CD4-positive, alpha-beta T cell treated with Interleukin-21 for 1 hour (primary cell): ENCODE measurements around the gene NXN.
A peak's percentile ranks its signal among the peaks of the same experiment; 100 is the strongest.
"Not testable (repeated sequence)": the region's sequence is repeated elsewhere in the genome, so short reads cannot be mapped to it uniquely, and the experiment has no call there.

Experiments
- DNase-seq: peaks from one replicate; pipeline ENCODE4 v3.0.0-alpha.2; 2020

Gene NXN

GRCh38 chr17:791829-792228 is 187.7 kb downstream of the NXN start:
- DNase-seq: no peak

DNA sequence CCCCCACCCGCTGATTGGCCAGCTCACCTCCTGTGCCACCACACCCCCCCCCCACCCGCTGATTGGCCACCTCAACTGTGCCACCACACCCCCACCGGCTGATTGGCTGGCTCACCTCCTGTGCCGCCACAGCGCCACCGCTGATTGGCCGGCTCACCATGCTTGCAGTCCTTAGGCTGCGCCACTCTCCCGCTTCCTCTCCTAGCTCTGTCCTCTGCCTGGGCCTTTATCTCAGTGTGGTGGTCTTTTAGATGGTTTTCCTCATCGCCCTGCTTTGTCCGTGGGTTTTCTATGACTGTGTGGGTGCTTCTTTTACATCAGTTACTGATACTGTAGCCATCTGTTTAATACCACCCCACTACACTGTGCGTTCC is 188.7 kb downstream of the NXN start:
- not testable (repeated sequence) for DNase-seq

DNA sequence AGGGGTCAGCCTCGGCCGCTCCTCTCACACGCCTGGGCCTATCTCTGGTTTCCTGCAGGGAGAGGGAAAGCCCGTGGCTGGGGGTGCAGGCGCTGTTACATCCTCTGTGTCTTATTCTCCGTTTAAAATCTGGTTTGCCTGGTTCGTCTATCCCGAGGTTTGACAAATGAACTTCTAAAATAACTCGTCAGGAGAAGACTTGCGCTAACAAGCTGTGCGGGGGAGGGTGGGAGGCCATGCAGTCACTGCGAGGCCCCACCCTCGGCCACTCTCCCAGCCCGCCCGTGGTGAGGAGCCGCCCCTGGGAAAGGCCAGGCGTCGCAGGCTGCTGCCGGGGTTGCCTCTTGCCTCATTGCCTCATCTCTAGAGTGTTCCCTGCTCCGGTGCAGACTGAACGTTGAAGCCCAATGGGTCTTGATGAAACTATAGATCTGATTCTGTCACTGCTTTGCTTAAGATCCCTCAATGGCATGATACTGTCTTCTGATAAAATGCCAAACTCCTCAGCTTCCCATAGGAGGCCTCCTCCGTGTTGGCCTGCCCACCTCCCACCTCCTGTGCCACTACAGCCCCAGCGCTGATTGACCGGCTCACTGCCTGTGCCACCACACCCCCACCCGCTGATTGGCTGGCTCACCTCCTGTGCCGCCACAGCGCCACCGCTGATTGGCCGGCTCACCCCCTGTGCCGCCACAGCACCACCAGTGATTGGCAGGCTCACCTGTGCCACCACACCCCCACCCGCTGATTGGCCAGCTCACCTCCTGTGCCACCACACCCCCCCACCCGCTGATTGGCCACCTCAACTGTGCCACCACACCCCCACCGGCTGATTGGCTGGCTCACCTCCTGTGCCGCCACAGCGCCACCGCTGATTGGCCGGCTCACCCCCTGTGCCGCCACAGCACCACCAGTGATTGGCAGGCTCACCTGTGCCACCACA is 189.4 kb downstream of the NXN start:
- not testable (repeated sequence) for DNase-seq

- DNase-seq: no peak
Observed at GRCh38 chr17:789160-789840, 190.3 kb downstream of the NXN start.

- DNase-seq: no peak
Observed at GRCh38 chr17:788551-788950, 191.0 kb downstream of the NXN start.

DNA sequence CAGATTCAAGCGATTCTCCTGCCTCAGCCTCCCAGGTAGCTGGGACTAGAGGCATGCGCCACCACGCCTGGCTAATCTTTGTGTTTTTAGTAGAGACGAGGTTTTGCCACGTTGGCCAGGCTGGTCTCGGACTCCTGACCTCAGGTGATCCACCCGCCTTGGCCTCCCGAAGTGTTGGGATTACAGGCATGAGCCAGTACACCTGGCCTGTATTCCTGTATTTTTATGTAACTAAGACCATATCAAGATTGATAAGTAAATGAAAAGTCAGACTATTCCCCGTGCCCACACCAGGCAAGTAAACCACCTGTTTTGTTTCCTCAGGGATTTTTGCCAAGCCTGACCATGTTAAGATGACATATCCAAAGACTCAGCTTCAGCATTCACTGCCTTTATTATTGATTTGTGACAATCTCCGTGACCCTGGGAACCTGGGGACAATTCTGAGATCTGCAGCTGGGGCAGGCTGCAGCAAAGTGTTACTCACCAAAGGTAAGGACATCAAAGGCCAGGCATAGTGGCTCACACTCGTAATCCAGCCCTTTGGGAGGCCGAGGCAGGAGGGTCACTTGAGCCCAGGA is 191.8 kb downstream of the NXN start:
- DNase-seq: no peak

DNA sequence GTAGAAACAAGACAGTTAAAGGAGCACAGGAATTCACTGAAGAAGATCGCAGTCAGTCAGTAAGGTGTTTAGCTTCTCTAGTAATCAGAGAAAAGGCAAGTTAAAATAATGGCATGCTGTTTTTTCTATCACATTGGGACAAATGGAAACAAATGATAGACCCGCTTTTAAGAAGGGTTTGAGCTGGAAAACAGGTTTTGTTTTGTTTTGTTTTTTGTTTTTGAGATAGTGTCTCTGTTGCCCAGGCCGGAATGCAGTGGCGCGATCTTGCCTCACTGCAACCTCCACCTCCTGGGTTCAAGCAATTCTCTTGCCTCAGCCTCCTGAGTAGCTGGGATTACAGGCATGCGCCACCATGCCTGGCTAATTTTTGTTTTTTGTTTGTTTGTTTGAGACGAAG is 193.7 kb downstream of the NXN start:
- not testable (repeated sequence) for DNase-seq

- DNase-seq: no peak
Observed at GRCh38 chr17:784143-784542, 195.4 kb downstream of the NXN start.

DNA sequence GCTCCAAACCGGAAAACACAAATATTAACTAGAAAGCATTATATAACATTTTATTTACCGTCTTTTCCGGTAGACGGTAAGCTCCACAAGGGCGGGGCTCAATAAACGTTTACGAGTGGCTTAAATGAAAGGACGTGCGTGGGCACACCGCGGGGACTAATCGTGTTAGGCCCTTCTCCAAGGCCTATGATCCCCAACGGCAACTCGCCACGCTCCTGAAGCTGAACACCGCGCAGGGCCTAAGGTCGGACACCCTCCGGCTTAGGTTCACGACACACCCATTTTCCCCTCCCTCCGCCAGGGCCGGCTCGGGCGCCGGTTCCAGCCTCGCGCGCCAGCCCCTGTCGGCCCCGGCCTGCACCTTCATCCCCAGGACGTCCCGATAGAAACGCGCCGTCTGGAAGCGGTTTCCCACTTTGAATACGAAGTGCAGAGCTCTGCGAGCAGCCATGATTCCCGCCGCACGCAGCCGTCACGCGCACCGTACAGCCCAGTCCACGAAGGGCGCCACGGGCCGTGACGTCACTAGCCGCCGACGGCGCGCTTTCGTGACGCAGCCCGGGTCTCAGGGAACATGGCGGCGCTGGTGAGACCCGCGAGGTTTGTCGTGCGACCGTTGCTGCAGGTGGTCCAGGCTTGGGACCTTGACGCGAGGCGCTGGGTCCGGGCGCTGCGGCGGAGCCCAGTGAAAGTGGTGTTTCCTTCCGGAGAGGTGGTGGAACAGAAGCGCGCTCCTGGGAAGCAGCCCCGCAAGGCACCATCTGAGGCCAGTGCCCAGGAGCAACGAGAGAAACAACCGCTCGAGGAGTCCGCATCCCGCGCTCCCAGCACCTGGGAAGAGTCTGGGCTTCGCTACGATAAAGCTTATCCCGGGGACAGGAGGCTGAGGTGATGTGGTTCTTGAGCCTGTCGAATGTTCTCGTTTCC is 197.5 kb downstream of the NXN start, which contains the start of the genes GLOD4 and MRM3:
Gene GLOD4, minus strand, starts transcription at position 476 of the 927 bp plus-strand sequence. Its CDS starts 25 bp downstream, at position 451.
Gene MRM3, plus strand, starts transcription at position 549 of the 927 bp plus-strand sequence. Its CDS starts 26 bp downstream, at position 575.
- peak; percentile 94 for DNase-seq

GRCh38 chr17:778096-778495 is 201.5 kb downstream of the NXN start:
- DNase-seq: no peak

DNA sequence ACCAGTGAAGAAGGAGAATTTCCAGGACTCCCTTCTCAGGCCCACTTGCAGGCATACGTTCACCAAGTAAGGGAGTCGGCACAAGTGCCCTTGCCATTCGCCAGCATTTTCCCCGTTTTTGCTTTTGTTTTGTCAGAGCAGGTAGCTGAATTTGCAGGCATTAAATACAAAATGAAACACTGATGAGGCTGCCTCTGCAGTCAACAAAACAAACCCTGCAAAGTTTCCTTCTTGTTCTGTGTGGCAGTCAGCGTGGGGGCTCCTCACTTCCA is 205.3 kb downstream of the NXN start:
- DNase-seq: no peak

- DNase-seq: no peak
Observed at GRCh38 chr17:773467-774312, 205.9 kb downstream of the NXN start.

DNA sequence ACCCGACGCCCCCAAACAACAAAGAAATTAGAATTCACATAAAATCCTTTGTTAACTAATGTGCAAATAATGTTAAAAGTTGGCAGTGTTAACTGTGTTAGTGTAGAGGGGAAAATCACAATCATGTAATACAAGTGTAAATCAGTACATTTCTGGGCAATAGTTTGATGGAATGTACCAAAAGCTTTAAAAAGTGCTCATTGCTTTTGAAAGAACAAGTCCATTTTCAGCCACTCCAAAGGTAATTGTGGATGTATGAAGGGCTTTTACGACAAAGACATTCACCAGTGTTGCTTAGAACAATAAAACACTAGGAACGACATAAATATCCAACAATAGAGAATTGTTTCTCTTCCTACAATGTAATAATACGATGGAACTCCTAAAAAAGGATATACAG is 206.6 kb downstream of the NXN start:
- DNase-seq: no peak

DNA sequence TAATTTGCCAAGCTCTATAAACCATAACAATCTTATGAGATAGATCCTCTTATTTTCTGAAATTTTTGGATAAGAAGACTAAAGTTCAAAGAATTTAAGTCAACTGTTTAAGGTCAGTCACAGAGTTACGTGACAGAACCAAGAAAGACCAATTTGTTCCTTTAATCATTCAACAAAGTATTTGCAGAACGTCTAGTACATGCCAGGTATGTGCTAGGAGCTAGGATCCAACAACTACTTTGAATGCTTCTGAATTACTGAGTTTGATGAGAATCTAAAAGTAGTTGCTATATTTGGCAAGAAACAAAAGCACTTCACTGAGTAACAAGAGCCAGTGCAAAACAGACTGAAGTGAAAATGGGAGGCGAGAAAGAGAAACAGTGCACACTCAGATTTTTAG is 212.5 kb downstream of the NXN start:
- no peak for DNase-seq

DNA sequence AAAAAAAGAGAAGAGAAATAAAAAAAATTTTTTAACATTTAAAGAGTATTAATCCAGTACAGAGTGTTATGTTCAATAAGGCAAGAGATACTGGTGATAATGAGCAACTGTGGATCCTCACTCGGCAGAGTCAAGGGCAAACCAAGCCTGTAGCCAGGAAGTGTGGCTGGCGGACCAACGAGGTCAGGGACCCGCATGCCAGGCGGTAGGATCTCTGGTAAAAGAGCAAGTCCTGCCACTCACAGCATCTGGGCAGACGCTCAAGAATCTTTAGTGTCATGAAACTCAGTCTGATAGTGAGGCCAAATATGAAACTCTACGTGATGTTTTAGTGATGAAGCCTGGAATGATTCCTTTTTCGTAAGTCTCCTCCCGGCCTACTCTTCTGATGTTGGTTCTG is 219.2 kb downstream of the NXN start:
- no peak for DNase-seq

- DNase-seq: no peak
Observed at GRCh38 chr17:759964-760363, 219.6 kb downstream of the NXN start.

DNA sequence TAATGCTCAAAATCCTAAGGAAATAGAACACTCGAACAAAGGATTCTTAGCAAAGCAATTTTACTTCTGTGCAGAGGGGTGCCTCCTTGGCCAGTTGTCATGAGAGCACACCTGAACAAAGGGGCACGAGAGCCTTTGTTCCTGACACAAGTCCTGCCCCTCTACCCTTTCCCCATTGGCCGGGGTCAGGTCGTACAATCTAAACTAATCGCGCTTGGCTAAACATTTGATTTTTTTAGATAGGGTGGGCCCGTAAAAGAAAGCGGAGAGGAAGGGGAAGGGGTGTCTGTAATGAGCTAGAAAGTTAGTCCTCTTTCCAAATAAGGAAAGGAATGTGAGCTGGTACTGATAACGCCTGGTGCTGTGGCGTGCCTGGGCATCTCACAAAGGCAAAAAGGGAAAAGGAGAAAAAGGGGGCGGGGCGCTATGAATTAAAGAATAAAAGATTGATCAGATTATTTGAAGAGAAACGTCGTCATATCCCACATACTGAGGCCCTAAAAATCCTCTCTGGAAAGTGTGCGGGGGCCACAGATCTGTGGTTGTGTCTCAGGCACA is 223.5 kb downstream of the NXN start:
- DNase-seq: not testable (repeated sequence)

DNA sequence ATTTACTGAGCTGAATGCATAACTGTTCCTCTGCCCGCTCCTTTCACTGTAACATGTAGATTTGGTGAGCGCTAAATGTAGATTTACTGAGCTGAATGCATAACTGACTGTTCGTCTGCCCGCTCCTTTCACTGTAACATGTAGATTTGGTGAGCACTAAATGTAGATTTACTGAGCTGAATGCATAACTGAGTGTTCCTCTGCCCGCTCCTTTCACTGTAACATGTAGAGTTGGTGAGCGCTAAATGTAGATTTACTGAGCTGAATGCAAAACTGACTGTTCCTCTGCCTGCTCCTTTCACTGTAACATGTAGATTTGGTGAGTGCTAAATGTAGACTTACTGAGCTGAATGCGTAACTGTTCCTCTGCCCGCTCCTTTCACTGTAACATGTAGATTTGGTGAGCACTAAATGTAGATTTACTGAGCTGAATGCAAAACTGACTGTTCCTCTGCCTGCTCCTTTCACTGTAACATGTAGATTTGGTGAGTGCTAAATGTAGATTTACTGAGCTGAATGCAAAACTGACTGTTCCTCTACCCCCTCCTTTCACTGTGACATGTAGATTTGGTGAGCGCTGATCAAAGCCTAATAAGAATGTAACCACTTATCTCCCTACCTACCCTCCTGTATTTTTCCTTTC is 224.1 kb downstream of the NXN start:
- not testable (repeated sequence) for DNase-seq

DNA sequence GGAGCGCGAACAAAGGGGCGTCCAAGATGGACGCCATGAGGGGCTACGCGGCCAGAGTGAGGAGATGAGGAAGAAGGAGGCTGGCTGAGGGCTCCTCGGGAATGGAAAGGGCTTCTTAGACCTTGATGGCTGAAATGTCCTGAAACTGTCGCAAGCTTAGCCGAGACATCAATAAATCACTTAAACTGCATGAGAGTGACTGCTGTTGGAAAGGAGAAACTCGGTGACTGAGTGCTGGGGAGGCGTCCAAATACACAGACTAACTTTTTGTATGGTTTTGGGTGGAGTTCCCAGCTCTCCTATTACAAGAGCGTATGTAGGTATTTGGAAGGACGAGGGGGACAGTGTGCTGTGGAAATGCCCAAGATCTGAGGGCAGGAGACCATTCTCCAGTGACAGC is 226.2 kb downstream of the NXN start:
- no peak for DNase-seq

DNA sequence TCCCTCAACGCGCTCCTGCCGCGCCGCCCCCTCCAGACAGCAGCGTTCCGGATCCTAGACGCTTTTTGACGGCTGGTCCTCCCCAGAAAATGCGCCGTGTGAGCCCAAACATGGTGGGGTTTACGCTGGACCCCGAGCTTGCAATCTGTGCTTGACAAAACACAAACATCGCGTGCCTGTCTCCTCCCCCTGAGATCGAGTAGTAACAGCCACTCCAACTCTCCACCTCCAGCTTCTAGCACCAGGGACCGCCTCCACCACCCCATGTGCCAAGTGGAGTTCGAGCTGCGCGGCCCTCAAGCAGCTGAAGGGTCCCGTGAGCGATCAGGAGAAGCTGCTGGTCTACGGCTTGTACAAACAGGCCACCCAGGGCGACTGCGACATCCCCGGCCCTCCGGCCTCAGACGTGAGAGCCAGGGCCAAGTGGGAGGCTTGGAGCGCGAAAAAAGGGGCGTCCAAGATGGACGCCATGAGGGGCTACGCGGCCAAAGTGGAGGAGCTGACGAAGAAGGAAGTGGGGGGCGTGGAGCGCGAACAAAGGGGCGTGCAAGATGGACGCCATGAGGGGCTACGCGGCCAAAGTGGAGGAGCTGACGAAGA is 226.9 kb downstream of the NXN start:
- no peak for DNase-seq
